ENCODE data around the gene GALNT10.

GRCh38 chr5:154430466-154430865 lies 239.9 kb downstream of the GALNT10 start:
- TF ChIP-seq ZNF274 (IDR thresholded peaks at IDR 0.05; ENCODE audit: low read depth, low read length) (no peak), YY1 (IDR thresholded peaks at IDR 0.05; ENCODE audit: insufficient read depth, insufficient read length) (no peak)

Data from NT2/D1 (cell line).